ENCODE data around the gene CTDSPL. TPM values are rescaled to one million over a fixed set of nuclear protein-coding genes. Genes with fewer than 3 reads are reported as not detected.

Gene CTDSPL
- total RNA-seq, 2 experiments from 2014 or later: 2.0 to 4.1 TPM

- CTCF ChIA-PET: interaction anchor here (1.3 to 2.1 kb wide), 2 partner anchors 13 to 20 kb away, joined by 3 to 5 read pairs; no protein-coding TSS in a partner anchor
- Mint-ChIP-seq H3K9me3 (peaks cover 2% of the 10 kb centered on the region), H3K27me3 (no peaks in the 10 kb centered on the region), H3K27ac (no peak overlapping the region), H3K36me3 (ENCODE audit: low read depth) (peaks cover 48% of the 10 kb centered on the region), H3K4me1 (peaks cover 4% of the 10 kb centered on the region), H3K4me3 (no peak overlapping the region)
- no peak for DNase-seq
- POLR2A ChIA-PET: no interaction called here
Measured at GRCh38 chr3:38016847-38017444, 155.3 kb downstream of the CTDSPL start.

- POLR2A ChIA-PET: no interaction called here
- Mint-ChIP-seq H3K27ac (no peak overlapping the region), H3K27me3 (no peaks in the 10 kb centered on the region), H3K4me3 (no peak overlapping the region), H3K4me1 (peaks cover 6% of the 10 kb centered on the region), H3K9me3 (peaks cover 2% of the 10 kb centered on the region), H3K36me3 (ENCODE audit: low read depth) (peaks cover 48% of the 10 kb centered on the region)
- no peak for DNase-seq
- CTCF ChIA-PET: interaction anchor here (2.1 kb wide), 1 partner anchor 14 kb away, joined by 5 read pairs; no protein-coding TSS in a partner anchor
Measured at GRCh38 chr3:38017445-38018295, 156.0 kb downstream of the CTDSPL start.

GRCh38 chr3:38018296-38019266 is 156.9 kb downstream of the CTDSPL start:
- Mint-ChIP-seq H3K4me1 (peaks cover 14% of the 10 kb centered on the region), H3K27me3 (no peaks in the 10 kb centered on the region), H3K36me3 (ENCODE audit: low read depth) (peaks cover 48% of the 10 kb centered on the region), H3K4me3 (no peak overlapping the region), H3K27ac (no peak overlapping the region), H3K9me3 (peaks cover 2% of the 10 kb centered on the region)
- POLR2A ChIA-PET: no interaction called here
- CTCF ChIA-PET: interaction anchor here (1.2 kb wide), 1 partner anchor 20 kb away, joined by 3 read pairs; the partner anchor contains the start of gene DLEC1
- no peak for DNase-seq

- peaks cover 2% of the 10 kb centered on the region for H3K9me3 Mint-ChIP-seq
- ChIA-PET POLR2A (no interaction called here), CTCF (interaction anchor here (1.2 kb wide), 2 partner anchors 19 to 52 kb away, joined by 3 read pairs; partner anchors contain the start of gene DLEC1)
Measured at GRCh38 chr3:38019658-38020341, 158.1 kb downstream of the CTDSPL start.

GRCh38 chr3:38020342-38020726 is 158.7 kb downstream of the CTDSPL start:
- Mint-ChIP-seq H3K4me1 (peaks cover 21% of the 10 kb centered on the region), H3K27ac (no peak overlapping the region), H3K27me3 (no peaks in the 10 kb centered on the region), H3K36me3 (ENCODE audit: low read depth) (peaks cover 36% of the 10 kb centered on the region), H3K4me3 (no peak overlapping the region), H3K9me3 (peaks cover 2% of the 10 kb centered on the region)
- ChIA-PET CTCF (interaction anchor here (1.2 kb wide), 2 partner anchors 19 to 53 kb away, joined by 3 read pairs; partner anchors contain the start of gene DLEC1), POLR2A (interaction anchor here (3.0 kb wide), 1 partner anchor 19 kb away, joined by 13 read pairs; the partner anchor contains the start of gene DLEC1)
- DNase-seq: no peak

More at GRCh38 chr3:38019658-38020341, 158.1 kb downstream of the CTDSPL start:
- Mint-ChIP-seq H3K27ac (no peak overlapping the region), H3K4me1 (peaks cover 18% of the 10 kb centered on the region), H3K36me3 (ENCODE audit: low read depth) (peaks cover 42% of the 10 kb centered on the region), H3K4me3 (no peak overlapping the region), H3K27me3 (no peaks in the 10 kb centered on the region)
- DNase-seq: no peak

GRCh38 chr3:38021196-38021595 is 159.5 kb downstream of the CTDSPL start:
- ChIA-PET POLR2A (interaction anchor here (3.0 kb wide), 1 partner anchor 18 kb away, joined by 13 read pairs; the partner anchor contains the start of gene DLEC1), CTCF (no interaction called here)
- Mint-ChIP-seq H3K4me1 (peaks cover 28% of the 10 kb centered on the region), H3K4me3 (no peak overlapping the region), H3K9me3 (no peaks in the 10 kb centered on the region), H3K27me3 (no peaks in the 10 kb centered on the region), H3K27ac (no peak overlapping the region), H3K36me3 (ENCODE audit: low read depth) (peaks cover 30% of the 10 kb centered on the region)
- no peak for DNase-seq

GRCh38 chr3:38022301-38022700 is 160.6 kb downstream of the CTDSPL start:
- H3K36me3 Mint-ChIP-seq (ENCODE audit: low read depth): peaks cover 22% of the 10 kb centered on the region
- peaks cover 28% of the 10 kb centered on the region for H3K4me1 Mint-ChIP-seq
- H3K27ac Mint-ChIP-seq: no peak overlapping the region
- peaks cover under 1% of the 10 kb centered on the region for H3K27me3 Mint-ChIP-seq
- ChIA-PET POLR2A (interaction anchor here (0.8 to 3.0 kb wide), 7 partner anchors 9 to 143 kb away, joined by 3 to 13 read pairs (median 5); partner anchors contain the start of genes DLEC1 and OXSR1), CTCF (interaction anchor here (1.1 to 2.4 kb wide), 3 partner anchors 17 to 48 kb away, joined by 4 to 9 read pairs (median 7); partner anchors contain the start of gene DLEC1)
- no peak overlapping the region for H3K4me3 Mint-ChIP-seq
- DNase-seq: no peak
- no peaks in the 10 kb centered on the region for H3K9me3 Mint-ChIP-seq

GRCh38 chr3:38022896-38023709 is 161.4 kb downstream of the CTDSPL start:
- DNase-seq: no peak
- H3K4me3 Mint-ChIP-seq: peak overlapping the region; percentile 86
- peaks cover 18% of the 10 kb centered on the region for H3K36me3 Mint-ChIP-seq (ENCODE audit: low read depth)
- peaks cover 29% of the 10 kb centered on the region for H3K4me1 Mint-ChIP-seq
- peak overlapping the region; percentile 95 for H3K27ac Mint-ChIP-seq
- ChIA-PET CTCF (interaction anchor here (0.6 to 2.4 kb wide), 4 partner anchors 17 to 785 kb away, joined by 3 to 9 read pairs (median 6); partner anchors contain the start of gene DLEC1), POLR2A (interaction anchor here (0.8 to 3.0 kb wide), 7 partner anchors 10 to 142 kb away, joined by 3 to 13 read pairs (median 5); partner anchors contain the start of genes DLEC1 and OXSR1)
- H3K27me3 Mint-ChIP-seq: peaks cover 6% of the 10 kb centered on the region
- H3K9me3 Mint-ChIP-seq: no peaks in the 10 kb centered on the region

GRCh38 chr3:38026856-38027255 is 165.2 kb downstream of the CTDSPL start:
- no peak for DNase-seq
- POLR2A ChIA-PET: no interaction called here
- peaks cover 11% of the 10 kb centered on the region for H3K27me3 Mint-ChIP-seq
- H3K4me1 Mint-ChIP-seq: peaks cover 52% of the 10 kb centered on the region
- CTCF ChIA-PET: no interaction called here
- no peak overlapping the region for H3K27ac Mint-ChIP-seq
- H3K4me3 Mint-ChIP-seq: no peak overlapping the region
- H3K36me3 Mint-ChIP-seq (ENCODE audit: low read depth): peaks cover 2% of the 10 kb centered on the region
- H3K9me3 Mint-ChIP-seq: no peaks in the 10 kb centered on the region

- CTCF ChIA-PET: no interaction called here
- peak overlapping the region; percentile 35 for H3K4me3 Mint-ChIP-seq
- POLR2A ChIA-PET: no interaction called here
- H3K27ac Mint-ChIP-seq: no peak overlapping the region
- peaks cover 57% of the 10 kb centered on the region for H3K4me1 Mint-ChIP-seq
- DNase-seq: no peak
- peaks cover 11% of the 10 kb centered on the region for H3K27me3 Mint-ChIP-seq
- H3K9me3 Mint-ChIP-seq: no peaks in the 10 kb centered on the region
- peaks cover 2% of the 10 kb centered on the region for H3K36me3 Mint-ChIP-seq (ENCODE audit: low read depth)
Measured at GRCh38 chr3:38027466-38028465, 166.1 kb downstream of the CTDSPL start.
